Thyroid gland (tissue), 4 donors: ENCODE results near the gene SORCS2. TPM values are rescaled to one million over a fixed set of nuclear protein-coding genes. Genes with fewer than 3 reads are reported as not detected.

ENCODE experiments used
- DNase-seq, 2 donors: peaks; one replicate each; pipeline ENCODE4 v3.0.0-alpha.2; 2019
- H3K27ac ChIP-seq, 3 donors: fragments of 200-600 bp; sonication (generic); 1 replicate in 2 of 3; 2 replicates in 1 of 3; pipeline ENCODE4 v1.5.1; 2016 to 2019; ENCODE audit warnings: mild to moderate bottlenecking in 1 of 3, moderate library complexity in 1 of 3
- H3K27me3 ChIP-seq: fragments of 200-600 bp; sonication (generic); one replicate; pipeline ENCODE4 v1.5.1; 2019
- H3K36me3 ChIP-seq, 2 donors: fragments of 200-600 bp; sonication (generic); one replicate each; pipeline ENCODE4 v1.5.1; 2016 to 2019
- H3K4me1 ChIP-seq, 2 donors: fragments of 200-600 bp; sonication (generic); one replicate each; pipeline ENCODE4 v1.5.1; 2017 to 2019
- H3K4me3 ChIP-seq, 3 donors: fragments of 200-600 bp; sonication (generic); replicated peaks in 1 of 3; 1 replicate in 2 of 3; 2 replicates in 1 of 3; pipeline ENCODE4 v1.5.1; 2016; ENCODE audit warnings: mild to moderate bottlenecking in 1 of 3
- H3K9me3 ChIP-seq: fragments of 200-600 bp; sonication (generic); one replicate; pipeline ENCODE4 v1.5.1; 2017
- CTCF ChIP-seq, 6 experiments: fragments of 200-600 bp in 3 of 6; fragments of 450-650 bp in 3 of 6; sonication (generic) in 3 of 6; IDR thresholded peaks; one replicate each; pipeline ENCODE4 v1.5.1; 2016 to 2019; ENCODE audit warnings: antibody characterized with exemption in 6 of 6, mild to moderate bottlenecking in 2 of 6, inconsistent platforms in 1 of 6, moderate library complexity in 1 of 6
- POLR2A ChIP-seq, 2 donors: fragments of 450-650 bp; IDR thresholded peaks; one replicate each; pipeline ENCODE4 v1.6.1; 2017; ENCODE audit warnings: antibody characterized with exemption in 2 of 2, mild to moderate bottlenecking in 2 of 2, moderate library complexity in 1 of 2
- WGBS, 2 donors: methylation state at CpG; one replicate each; pipeline ENCODE4 v1.1.5; 2017; 5-methylcytosine and 5-hydroxymethylcytosine counted together
- intact Hi-C: fragments of 100-400 bp; cut with DNase I; formaldehyde crosslinking; loops from one replicate; pipeline ENCODE4 v1.15.1; 2023
- total RNA-seq, 4 donors: library from RNA; depleted of rRNA; stranded (reverse); fragments of >200 nt; gene quantifications; one replicate each; pipeline ENCODE4 v1.2.3, GENCODE V29; 2016

Gene SORCS2
- total RNA-seq, 4 donors from 2014 or later, result 1.7 to 13.6 (median 3.6) TPM

DNA sequence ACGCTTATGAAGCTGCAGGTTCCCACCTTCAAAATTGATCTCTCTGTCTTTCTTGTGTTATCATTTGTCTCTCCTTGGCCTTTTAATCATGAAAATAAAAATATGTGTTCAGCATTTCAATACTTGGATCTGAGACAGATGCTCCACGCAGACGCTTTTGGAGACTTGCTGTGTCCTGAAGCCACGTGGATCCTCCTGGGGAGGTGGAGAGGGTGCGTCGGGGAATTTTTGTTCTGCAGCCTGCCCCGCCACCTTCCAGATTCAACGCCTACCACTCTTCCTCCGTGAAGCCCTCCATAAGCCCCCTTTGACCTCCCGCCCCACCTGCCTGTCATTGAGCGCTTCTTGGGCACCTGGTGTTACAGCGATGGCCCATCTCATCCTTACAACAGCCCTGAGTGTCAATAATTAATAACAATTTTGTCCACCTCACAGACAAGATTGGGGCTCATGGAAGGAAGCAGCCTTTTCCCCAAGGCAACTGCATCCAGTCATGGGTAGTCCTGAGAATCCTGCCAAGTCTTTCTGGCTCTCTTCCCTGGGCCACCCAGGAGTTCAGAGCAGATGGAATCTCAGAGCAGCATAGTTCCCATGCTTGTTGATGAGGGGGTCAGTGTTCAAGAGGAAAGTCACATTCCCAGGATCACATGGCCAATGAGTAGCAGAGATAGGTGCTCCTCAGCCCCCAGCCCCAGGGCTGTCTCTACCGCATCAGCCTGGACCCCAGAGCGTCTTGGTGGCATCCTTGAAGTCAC lies 415.0 kb downstream of the SORCS2 start:
- no peak overlapping the region for H3K4me3 ChIP-seq
- intact Hi-C loops, result no loop called here
- H3K27ac ChIP-seq, result no peak overlapping the region
- no peaks in the 10 kb centered on the region for H3K27me3 ChIP-seq
- H3K36me3 ChIP-seq, result no peaks in the 10 kb centered on the region
- TF ChIP-seq POLR2A (IDR thresholded peaks at IDR 0.05) (no peak), CTCF (IDR thresholded peaks at IDR 0.05) (no peak)
- H3K9me3 ChIP-seq, result no peaks in the 10 kb centered on the region
- peaks cover 0 to 13% of the 10 kb centered on the region in 2 donors for H3K4me1 ChIP-seq
- no peak for DNase-seq
- WGBS, 2 donors, result 92 to 94% methylated on average over 13 to 14 of the region's 14 CpGs

GRCh38 chr4:7608046-7608445 lies 415.7 kb downstream of the SORCS2 start:
- no peak for DNase-seq
- WGBS, 2 donors, result 89% methylated on average over 7 of the region's 7 CpGs
- H3K9me3 ChIP-seq, result no peaks in the 10 kb centered on the region
- H3K27ac ChIP-seq, result no peak overlapping the region
- no peak for TF ChIP-seq POLR2A (IDR thresholded peaks at IDR 0.05)
- H3K4me1 ChIP-seq, result peaks cover 0 to 13% of the 10 kb centered on the region in 2 donors
- intact Hi-C loops, result no loop called here
- no peak overlapping the region for H3K4me3 ChIP-seq
- H3K27me3 ChIP-seq, result no peaks in the 10 kb centered on the region
- H3K36me3 ChIP-seq, result no peaks in the 10 kb centered on the region

- intact Hi-C loops, result no loop called here
- WGBS, 2 donors, result 85 to 87% methylated on average over 10 of the region's 10 CpGs
- no peaks in the 10 kb centered on the region for H3K36me3 ChIP-seq
- H3K27ac ChIP-seq, result no peak overlapping the region
- peaks cover 0 to 13% of the 10 kb centered on the region in 2 donors for H3K4me1 ChIP-seq
- DNase-seq, result no peak
- TF ChIP-seq POLR2A (IDR thresholded peaks at IDR 0.05), result no peak
- TF ChIP-seq CTCF (IDR thresholded peaks at IDR 0.05), result no peak
- no peaks in the 10 kb centered on the region for H3K9me3 ChIP-seq
- no peak overlapping the region for H3K4me3 ChIP-seq
- H3K27me3 ChIP-seq, result no peaks in the 10 kb centered on the region
Observed at GRCh38 chr4:7609316-7609715, 417.0 kb downstream of the SORCS2 start.

- H3K4me3 ChIP-seq, result no peak overlapping the region
- TF ChIP-seq POLR2A (IDR thresholded peaks at IDR 0.05) (no peak), CTCF (IDR thresholded peaks at IDR 0.05) (no peak)
- H3K9me3 ChIP-seq, result no peaks in the 10 kb centered on the region
- H3K4me1 ChIP-seq, result peaks cover 0 to 13% of the 10 kb centered on the region in 2 donors
- H3K36me3 ChIP-seq, result no peaks in the 10 kb centered on the region
- H3K27me3 ChIP-seq, result no peaks in the 10 kb centered on the region
- intact Hi-C loops, result no loop called here
- 73 to 82% methylated on average over 17 of the region's 17 CpGs for WGBS, 2 donors
- no peak overlapping the region for H3K27ac ChIP-seq
- DNase-seq, result no peak
Observed at GRCh38 chr4:7610022-7610670, 417.8 kb downstream of the SORCS2 start.

- no peak overlapping the region for H3K27ac ChIP-seq
- no peaks in the 10 kb centered on the region for H3K36me3 ChIP-seq
- intact Hi-C loops, result no loop called here
- no peaks in the 10 kb centered on the region for H3K27me3 ChIP-seq
- 91 to 100% methylated on average over 6 of the region's 8 CpGs for WGBS, 2 donors
- H3K9me3 ChIP-seq, result no peaks in the 10 kb centered on the region
- DNase-seq, result no peak
- H3K4me1 ChIP-seq, result peaks cover 0 to 9% of the 10 kb centered on the region in 2 donors
- TF ChIP-seq CTCF (IDR thresholded peaks at IDR 0.05) (no peak), POLR2A (IDR thresholded peaks at IDR 0.05) (no peak)
- no peak overlapping the region for H3K4me3 ChIP-seq
Observed at GRCh38 chr4:7610841-7611240, 418.5 kb downstream of the SORCS2 start.
